Pons (tissue), 1 donor: ENCODE measurements around the gene SCN9A.
"Not testable (repeated sequence)": the region's sequence is repeated elsewhere in the genome, so short reads cannot be mapped to it uniquely, and the experiment has no call there.

Source experiments
- DNase-seq: peaks from one replicate; pipeline ENCODE4 v3.0.0-alpha.2; 2016; ENCODE audit warnings: low spot score

The SCN9A gene

DNA sequence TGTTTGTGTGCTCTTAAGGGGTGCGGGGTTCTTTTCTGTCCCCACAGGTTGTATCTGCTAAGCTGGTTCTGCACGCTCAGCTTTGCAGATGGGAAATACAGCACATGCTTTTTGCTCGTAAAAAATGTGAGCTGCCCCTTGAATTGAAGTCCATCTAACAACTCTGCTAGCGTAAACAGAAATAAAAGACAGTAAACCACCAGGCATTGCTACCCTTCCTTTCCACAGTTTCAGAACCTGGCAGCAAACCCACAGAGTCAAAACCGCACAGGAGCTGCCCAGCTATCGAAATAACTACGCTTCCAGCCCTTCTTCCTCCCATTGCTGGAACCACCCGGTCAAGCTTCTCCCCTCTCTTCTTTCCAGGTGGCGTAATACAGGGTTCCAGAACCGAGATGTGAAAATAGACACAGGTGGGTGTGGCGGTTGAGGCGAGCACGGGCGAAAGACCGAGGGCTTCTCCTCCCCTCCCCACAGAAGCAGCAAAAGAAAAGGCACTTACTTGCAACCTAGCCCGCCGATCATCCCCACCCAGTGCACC lies 479 bp downstream of the SCN9A start:
- DNase-seq = no peak

DNA sequence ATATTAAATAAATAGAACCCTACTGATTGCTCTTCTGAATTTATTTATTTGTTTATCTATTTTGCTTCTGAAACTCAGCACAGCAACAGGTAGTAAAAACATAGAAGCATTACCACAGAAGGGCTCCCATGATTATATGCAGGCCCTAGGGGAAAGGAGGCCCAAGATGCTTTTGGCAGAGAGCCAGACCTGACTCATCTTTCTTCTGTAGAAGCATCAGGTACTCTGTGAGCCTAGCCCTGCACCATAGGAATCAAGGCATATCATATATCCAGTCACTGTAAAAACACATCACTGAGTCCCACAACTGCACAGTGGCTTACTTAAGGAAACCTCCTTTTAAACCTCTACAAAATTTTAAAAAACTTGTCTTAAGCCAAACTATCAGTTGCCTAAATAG lies 1.8 kb downstream of the SCN9A start:
- no peak for DNase-seq

DNA sequence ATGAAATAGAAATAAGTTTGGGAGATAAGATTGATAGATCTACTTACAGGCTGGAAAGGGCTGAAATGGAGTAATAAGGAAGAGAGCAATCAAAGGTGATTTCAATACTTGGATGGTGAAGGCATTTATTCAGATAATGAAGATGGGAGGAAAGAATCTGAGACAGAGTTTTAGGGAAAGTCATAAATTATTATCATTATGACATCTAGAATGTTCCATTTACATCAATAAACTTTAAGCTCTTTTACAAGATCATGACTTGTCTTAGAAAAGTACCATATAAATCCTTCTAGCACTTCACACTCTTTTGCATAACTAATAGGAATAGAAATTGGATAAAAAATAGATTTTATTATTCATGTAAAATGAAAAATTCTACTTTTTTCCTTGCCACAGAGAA lies 2.2 kb downstream of the SCN9A start:
- no peak for DNase-seq

DNA sequence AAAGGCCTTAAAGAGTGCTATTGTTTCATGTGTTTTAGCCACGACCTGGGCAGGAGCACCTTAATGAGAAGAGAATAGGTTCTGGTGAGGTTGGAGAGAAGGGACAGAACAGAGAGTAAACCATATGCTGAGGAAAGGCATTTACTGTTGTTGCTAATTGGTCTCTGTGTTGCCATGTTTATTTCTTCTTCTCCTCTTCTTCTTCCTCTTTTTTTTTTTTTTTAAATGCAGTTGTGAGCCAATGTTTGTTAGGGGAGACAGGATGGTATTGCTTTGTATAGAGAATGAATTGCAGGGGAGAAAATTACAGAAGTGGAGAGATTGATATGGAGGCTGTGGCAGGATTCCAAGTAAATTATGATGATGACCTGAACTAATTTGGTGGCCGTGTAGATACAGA lies 2.6 kb downstream of the SCN9A start:
- no peak for DNase-seq

DNA sequence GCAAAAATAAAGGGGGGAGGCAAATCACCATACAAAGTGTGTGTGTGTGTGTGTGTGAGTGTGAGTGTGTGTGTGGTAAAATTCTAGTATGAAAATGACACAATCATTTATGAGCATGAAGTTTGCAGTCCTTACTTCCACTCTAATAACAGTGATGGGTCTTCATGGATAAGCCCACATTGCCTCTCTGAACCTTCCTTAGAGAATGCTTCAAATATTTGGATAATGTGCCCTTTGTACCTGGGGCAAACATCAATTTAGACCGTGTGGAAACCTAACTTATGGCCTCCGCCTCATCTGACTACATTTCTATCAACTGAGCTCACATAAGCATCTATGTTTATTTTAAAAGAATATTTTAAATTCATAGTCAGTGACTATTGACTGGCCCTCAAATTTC lies 3.7 kb downstream of the SCN9A start:
- DNase-seq = no peak

DNA sequence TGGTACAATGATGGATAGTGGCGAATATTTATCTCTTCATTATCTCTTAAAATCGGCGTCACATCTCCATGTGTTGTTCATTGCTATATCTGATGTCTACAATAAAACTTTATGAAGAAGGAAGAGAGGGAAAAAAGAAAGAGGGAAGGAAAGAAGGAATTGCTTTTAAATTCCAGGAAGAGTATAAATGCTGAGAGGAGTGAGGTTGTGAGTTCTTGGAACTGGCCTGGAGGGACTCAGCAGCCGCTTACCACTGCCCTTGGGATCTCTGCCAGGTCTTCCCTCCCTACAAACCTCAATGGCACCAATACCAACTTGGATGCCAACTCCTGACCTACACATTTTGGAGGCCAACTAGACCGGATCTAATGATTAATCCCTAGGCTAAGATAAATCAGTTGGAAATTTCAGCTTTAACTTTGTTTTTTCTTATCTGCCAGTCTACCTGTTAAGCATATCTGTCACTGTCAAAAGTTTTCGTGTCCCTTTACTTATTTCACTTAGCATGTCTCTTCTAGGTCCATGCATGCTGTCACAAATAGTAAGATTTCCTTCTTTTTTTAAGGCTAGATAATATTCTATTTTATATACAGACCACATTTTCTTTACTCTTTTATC lies 9.8 kb downstream of the SCN9A start:
- DNase-seq = no peak

DNA sequence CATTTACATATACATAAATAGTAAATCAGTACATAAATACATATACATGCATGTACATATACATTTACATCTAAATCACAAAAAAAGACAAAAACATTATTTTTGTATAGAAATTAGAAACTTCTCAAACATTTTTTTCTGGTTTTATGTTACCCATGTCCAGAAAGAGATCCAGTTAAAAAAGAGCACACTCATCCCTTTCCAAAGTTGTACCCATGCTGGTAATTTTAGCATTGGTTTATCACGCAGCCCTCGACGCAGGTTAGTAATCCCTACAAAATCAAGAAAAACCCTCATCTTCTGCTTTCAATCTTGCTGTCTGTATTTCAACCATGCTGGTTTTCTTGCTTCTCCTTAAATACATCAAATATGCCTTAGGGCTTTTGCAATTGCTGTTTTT lies 10.5 kb downstream of the SCN9A start:
- DNase-seq = no peak

DNA sequence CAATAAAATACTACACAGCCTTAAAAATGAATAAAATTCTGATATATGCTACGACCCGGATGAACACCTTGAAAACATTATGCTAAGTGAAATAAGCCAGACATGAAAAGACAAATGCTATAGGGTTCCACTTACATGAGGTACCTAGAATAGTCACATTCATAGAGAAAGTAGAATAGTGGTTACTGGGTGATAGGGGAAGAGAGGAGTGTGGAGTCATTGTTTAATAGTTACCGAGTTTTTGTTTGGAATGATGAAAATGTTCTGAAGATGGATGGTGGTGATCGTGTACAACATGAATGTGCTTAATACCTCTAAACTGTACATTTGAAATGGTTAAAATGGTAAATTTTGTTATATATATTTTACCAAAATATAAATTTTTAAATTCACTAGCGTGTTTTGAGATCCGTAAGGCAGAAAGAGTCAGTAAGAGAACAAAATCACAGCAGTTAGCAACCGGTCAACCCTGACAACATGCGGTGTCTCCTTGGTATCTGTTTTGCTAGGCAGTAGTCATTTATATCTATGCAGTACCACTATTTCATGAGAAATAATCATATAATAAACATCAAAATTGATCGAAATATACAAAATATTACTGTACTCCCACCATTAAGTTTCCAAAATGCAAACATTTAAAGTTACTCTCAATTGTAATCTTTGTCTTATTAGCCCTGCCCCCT lies 11.1 kb downstream of the SCN9A start:
- DNase-seq = no peak

DNA sequence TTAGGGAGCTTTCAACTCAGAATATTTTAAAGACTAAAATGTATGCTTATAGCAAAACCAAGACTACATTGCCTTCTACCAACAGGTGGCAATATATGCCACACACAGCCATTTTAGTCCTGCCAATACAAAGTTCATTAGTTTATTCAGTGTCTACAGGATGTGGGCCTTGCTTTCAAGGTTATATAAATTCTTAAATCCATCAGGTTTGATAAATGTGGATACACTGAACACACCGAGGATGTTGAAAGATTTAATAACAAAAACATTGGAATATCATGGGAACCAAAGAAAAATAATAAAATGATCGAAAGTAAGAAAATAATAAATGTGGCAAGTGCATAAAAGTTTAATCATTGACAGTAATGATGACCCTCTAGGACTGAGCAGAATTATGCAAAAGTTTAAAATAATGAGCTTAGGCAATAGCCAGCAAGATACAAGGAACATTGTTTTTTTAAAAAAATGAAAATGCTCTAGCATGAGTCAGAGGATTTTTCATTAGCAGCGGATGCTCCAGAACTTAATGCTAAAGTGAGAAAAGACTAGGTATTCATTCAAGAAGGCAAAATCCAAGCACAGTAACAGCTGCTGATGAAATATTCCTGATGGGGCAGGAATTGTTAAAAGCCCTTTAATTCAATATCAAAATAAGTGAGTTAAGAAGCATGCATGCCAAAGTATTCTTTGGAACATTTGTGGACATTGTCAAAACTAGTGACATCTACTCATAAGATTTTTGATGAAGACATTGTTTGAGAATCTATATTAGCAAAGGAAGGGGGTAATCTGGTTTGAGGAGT lies 14.2 kb downstream of the SCN9A start:
- no peak for DNase-seq

DNA sequence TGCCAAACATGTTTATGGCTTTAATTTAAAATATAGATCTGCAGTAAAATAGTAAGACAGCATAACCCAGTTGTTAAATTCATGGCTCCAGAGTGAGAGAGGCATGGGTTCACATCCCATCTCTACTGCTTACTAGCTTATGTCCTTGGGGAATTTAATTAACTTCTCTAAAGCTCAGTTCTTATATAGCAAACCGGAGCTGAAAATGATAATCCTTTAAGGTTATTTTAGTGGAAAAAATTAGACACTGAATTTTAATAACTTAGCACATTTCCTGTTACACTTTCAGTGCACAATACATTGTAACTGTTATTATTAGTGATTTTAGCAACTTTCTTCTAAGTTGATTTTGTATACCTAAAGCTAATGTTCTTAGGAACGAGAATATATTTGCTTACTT lies 14.8 kb downstream of the SCN9A start:
- no peak for DNase-seq

DNA sequence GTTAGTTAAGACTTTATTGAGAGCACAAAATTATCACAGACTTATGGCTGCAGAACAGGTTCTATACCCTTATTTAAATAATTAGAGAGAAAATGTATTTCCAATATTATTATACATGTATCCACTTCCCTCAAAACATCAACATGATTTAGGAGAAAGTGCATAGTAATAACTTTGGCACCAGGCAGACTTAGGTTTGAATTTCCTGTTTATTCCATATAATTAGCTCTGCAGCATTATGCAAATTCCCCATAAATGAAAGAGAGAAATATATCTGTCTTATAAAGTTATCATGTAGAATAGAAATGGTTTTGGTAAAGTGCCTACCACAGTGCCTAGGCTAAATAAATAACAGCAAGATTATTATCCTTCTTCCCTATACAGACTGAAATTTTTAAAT lies 15.3 kb downstream of the SCN9A start:
- no peak for DNase-seq

DNA sequence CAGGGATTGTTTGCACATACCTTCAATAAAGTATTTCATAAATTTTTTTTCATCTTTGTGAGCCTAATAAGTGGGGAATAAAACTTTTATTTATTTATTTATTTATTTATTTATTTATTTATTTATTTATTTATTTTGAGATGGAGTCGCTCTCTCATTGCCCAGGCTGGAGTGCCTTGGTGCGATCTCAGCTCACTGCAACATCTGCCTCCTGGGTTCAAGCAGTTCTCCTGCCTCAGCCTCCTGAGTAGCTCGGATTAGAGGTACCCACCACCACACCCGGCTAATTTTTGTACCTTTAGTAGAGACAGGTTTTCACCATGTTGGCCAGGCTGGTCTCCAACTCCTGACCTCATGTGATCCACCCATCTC lies 17.8 kb downstream of the SCN9A start:
- not testable (repeated sequence) for DNase-seq

DNA sequence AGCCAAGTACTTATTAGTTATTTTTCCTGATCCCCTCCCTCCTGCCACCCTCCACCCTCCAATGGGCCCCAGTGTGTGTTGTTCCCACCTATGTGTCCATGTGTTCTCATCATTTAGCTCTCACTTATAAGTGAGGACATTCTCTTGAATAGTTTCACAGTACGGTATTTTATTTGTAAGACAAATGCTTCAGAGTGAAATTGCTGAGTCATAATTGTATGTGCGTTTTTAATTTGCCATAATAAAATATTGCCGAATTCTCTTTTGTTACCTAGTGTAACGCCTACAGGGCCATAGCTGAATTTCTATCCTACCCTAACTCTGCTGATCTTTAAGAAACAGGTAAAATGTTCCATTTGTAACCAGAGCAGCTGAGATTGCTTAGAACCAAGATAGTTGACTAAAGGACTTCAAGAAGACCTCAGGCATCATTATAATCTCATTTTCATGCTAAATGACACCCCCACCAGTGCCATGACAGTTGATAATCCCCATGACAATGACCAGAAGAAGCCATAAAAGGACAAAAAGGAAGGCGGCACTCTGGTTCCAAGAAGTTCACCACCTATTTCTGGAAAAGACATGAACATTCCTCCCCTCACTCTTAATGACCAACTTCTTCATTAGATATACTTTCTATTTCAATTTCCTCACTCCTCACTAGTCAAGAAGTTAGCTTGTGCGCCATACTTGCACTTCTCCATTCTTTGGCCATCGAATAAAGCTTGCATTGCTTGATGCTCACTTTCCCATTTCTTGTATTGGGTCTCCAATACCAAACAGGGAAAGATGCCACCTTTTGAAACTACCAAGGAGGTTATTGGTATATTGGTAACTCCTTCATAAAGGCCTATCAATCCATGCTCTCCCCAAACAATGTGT lies 18.4 kb downstream of the SCN9A start:
- no peak for DNase-seq

DNA sequence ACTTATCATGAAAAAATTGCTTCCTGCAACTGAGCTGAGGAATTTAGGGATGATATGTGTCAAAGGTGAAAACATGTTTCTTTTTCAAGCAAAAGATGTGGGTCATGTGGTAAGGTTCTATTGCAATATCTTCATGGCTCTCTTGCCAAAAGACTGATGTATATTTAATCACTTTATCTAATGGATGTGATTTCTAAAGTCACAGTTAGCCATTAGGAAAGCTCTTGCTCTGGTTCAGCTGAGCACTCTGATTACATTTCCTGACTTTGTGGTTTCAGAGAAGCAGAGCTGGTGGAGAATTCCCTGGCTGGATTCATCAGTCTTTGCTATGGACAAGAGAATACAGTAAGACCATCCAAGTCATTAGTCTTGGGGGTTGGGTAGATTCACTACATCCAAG lies 24.4 kb downstream of the SCN9A start:
- DNase-seq = no peak

DNA sequence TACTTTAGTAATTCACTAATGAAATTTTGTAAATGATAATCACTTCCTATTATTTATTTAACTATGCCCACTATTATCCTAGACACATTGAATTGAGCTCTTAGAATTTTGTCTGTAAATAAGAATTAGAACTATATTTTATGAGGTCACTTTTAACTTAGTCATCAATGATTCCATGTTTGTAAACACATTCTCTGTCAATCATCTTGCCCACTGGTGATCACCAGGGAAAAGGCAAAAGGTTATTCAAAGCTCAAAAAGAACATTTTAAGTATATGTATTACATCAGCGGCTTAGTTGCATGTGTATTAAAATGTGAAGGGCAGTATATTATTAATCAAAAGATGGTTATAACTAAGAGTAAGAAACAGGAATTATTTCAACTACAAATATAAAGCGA lies 25.2 kb downstream of the SCN9A start:
- no peak for DNase-seq

DNA sequence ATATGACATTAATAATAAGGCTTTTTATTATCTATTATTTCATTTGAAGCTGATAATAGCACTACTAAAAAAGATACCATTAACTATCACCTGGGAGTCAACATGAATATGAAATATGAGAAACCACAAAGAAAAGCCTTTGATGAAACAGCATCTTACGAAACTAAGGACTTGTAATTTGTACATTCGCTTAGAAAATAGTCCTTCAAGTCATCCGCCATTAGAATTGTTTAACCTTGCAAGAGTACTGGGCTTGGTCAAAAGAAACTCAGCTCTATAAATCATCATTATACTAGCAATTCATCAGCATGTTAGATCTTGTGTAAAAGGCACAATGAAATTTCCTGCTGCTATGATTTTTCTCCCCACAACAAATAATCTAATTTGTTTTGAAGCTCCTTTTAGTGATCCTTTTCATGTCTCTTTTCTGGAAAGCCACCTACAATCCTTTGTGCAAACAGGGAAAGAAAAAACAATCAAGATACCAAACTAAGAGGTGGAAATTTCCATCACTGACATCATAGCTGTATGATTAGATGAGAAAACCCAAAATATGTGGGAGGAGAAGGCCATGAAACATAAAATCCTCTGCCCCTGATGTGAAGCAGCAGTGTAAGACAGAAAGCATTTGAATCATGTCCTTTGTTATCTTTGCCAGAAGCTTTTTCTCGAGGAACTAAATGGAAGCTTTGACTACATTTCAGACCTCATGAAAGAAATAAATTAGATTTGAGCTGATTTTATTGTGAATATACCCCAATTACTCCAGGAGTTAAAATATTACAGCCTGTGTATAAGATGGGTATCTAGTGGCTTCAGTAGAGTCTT lies 31.2 kb downstream of the SCN9A start:
- peak; percentile 48 for DNase-seq

DNA sequence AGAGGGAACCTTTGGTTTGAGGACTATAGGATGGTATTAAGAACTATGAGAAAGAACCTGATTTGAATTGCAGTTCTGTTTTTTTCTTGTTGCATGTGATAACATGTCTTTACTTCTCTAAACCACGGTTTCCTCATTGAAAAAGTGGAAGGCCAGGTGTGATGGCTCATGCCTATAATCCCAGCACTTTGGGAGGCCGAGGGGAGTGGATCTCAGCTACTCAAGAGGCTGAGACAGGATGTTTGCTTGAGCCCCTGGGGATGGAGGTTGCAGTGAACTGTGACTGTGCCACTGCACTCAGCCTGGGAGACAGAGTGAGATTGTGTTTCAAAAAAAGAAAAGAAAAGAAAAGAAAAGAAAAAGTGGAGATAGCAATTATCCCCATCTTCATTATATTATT lies 32.3 kb downstream of the SCN9A start:
- no peak for DNase-seq

DNA sequence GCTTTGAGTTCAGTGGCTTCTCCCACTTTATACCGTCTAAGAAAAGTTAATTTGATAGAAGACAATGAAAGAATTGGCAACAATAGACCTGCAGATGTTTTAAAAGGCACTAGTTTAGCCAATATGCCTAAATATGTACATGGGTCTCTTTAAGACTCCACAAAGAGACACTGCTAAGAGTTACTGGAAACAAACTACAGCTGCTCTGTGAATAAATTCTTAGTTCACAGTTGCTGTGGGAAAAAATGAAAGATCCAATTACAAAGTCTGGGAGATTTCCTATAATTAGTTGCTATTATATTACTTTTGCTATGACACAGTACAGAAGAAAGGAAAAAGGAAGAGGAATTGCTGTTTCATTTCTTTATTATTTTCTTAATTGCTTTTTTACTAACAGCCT lies 34.3 kb downstream of the SCN9A start:
- DNase-seq = no peak

DNA sequence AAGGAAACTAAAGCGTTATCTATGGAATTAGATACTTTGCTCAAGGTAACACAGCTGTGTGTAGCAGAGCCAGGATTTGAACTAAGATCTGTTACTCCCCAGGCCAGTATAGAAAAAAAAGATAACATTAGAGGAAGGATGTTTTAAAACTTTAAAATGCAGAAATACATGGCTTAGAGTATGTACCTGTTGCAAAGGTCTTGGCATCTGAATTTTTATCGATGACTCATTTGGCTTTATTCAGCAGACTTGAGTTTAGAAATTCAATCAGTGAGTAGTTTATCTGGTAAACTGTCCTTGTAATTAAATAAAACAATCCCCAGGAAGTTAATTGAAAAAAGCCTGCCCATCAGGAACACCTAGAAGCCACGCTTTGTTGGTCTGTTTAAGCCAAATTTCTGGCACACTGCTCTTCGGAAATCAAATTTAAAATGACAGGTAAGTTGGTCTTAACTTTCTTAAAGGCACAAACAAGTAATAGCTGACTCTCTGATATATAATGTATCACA lies 36.9 kb downstream of the SCN9A start:
- no peak for DNase-seq

DNA sequence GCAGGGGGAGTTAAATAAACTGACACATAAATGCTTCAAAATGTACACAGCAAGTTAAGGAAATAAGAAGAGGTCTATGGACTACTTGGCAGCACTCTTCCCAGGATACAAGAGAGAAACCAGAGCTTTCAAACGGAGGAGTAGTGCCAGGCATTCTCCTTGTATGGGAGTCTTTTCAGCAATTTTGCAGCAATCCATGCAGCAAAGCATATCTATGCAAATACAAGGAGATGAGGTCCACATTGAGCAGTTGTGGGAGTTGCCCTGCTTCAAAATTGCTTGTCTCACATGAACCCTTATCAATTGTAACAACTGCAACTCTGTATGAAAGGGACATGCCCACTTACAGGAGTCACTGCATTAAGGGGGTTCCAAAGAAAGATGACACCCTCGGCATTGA lies 37.8 kb downstream of the SCN9A start:
- DNase-seq = no peak

DNA sequence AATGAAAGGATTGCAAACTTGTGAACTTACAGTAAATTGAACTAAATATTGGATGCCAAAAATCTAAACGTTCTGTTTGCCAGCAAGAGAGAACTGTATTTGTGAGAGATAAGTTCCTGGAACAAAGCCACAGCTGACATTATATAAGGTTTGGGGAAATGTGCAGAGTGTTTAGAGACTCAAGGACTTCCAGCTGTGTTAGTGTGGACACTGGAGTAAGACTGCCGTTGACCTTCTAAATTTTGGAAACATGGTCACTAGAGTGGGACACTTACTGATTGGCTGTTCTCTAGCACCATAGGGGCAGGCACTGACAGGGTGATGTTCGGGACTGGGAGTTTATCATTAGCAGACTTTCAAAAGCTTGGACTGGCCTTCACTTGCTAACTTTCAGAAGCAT lies 40.5 kb downstream of the SCN9A start:
- DNase-seq = no peak
